GM21786 (cell line): ENCODE data around the gene CIITA.
"Not testable (repeated sequence)": the region's sequence is repeated elsewhere in the genome, so short reads cannot be mapped to it uniquely, and the experiment has no call there.

Experiments used
- ATAC-seq: cut with Tn5 transposase; IDR thresholded peaks from one replicate; pipeline ENCODE4 v1.9.1; 2021; ENCODE audit not compliant: unreplicated experiment

The CIITA gene, protein sequence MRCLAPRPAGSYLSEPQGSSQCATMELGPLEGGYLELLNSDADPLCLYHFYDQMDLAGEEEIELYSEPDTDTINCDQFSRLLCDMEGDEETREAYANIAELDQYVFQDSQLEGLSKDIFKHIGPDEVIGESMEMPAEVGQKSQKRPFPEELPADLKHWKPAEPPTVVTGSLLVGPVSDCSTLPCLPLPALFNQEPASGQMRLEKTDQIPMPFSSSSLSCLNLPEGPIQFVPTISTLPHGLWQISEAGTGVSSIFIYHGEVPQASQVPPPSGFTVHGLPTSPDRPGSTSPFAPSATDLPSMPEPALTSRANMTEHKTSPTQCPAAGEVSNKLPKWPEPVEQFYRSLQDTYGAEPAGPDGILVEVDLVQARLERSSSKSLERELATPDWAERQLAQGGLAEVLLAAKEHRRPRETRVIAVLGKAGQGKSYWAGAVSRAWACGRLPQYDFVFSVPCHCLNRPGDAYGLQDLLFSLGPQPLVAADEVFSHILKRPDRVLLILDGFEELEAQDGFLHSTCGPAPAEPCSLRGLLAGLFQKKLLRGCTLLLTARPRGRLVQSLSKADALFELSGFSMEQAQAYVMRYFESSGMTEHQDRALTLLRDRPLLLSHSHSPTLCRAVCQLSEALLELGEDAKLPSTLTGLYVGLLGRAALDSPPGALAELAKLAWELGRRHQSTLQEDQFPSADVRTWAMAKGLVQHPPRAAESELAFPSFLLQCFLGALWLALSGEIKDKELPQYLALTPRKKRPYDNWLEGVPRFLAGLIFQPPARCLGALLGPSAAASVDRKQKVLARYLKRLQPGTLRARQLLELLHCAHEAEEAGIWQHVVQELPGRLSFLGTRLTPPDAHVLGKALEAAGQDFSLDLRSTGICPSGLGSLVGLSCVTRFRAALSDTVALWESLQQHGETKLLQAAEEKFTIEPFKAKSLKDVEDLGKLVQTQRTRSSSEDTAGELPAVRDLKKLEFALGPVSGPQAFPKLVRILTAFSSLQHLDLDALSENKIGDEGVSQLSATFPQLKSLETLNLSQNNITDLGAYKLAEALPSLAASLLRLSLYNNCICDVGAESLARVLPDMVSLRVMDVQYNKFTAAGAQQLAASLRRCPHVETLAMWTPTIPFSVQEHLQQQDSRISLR

DNA sequence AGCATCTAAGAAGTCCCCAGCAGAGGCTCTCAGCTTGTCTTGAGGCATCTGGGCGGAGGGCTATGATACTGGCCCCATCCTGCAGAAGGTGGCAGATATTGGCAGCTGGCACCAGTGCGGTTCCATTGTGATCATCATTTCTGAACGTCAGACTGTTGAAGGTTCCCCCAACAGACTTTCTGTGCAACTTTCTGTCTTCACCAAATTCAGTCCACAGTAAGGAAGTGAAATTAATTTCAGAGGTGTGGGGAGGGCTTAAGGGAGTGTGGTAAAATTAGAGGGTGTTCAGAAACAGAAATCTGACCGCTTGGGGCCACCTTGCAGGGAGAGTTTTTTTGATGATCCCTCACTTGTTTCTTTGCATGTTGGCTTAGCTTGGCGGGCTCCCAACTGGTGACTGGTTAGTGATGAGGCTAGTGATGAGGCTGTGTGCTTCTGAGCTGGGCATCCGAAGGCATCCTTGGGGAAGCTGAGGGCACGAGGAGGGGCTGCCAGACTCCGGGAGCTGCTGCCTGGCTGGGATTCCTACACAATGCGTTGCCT, at the start of gene CIITA:
CIITA (plus strand) TSS at position 404 of the 543 bp plus-strand sequence; CDS start at position 533, 129 bp downstream.
- ATAC-seq, result peak; percentile 51

DNA sequence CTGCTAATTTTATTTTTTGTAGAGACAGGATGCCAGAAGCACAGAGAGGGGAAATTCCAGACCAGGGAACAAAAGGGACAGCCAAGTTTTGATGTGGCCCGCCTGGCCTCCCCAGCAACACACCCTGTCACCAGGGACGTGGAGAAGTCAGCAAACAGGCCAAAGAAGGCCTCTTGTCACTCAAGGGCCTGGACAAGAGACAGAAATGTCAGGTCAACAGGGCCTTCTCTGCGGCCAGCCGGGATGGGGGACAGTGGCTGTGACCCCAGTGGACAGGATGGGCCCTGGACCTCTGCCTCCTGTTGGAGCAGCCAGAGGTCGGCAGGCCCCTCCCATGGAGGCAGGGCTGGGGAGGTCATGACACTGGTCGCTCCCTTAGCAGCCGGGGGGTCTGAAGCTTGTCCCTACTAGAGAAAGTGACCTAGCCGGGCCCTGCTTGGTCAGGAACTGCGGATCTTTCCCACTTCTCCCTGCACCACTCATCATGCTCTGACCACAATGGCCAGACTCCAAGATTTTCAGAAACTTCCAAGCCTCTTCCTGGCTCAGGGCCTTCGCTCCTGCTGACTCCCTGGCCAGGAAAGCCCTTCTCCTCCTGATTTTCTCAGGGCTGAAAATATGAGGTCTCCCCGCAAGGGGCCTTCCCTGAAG, 49.2 kb upstream of the CIITA start:
- no peak for ATAC-seq

DNA sequence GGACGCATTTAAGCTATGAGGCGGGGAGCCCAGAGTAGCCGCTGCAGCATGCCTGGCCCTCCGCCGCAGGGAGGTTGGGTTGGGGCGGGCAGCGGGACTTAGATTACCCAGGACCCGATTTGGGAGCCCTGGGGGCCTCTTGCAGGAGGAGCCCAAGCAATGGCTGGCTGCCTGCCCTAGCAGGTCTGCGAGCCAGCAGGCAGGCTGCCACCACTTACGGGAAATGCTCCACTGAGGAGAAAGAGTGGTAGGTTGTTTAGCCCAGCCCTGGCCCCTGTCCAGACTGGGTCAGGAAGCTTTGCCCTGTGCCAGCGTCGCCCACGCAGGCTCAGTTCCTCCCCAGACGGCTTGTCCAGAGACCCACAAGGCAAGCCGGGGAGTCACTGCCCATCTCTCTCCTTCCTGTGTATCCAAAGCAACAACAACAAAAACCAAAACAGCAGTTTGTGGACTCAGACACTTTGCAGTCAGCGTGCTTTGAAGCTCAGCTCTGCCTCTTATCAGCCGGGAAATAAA, 48.1 kb upstream of the CIITA start:
- ATAC-seq, result no peak

DNA sequence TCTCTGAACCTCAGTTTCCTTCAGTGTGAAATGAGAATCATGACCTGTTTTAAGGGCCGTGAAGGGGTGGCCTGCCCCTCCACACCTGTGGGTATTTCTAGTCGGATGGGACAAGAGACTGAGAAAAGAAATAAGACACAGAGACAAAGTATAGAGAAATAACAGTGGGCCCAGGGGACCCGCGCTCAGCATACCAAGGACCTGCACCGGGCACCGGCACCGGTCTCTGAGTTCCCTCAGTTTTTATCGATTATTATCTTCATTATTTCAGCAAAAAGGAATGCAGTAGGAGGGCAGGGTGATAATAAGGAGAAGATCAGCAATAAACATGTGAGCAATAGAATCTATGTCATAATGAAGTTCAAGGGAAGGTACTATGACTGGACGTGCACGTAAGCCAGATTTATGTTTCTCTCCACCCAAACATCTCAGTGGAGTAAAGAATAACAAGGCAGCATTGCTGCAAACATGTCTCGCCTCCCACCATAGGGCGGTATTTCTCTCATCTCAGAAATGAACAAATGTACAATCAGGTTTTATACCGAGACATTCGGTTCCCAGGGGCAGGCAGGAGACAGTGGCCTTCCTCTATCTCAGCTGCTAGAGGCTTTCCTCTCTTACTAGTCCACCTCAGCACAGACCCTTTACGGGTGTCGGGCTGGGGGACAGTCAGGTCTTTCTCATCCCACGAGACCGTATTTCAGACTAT, 47.5 kb upstream of the CIITA start:
- ATAC-seq, result not testable (repeated sequence)

DNA sequence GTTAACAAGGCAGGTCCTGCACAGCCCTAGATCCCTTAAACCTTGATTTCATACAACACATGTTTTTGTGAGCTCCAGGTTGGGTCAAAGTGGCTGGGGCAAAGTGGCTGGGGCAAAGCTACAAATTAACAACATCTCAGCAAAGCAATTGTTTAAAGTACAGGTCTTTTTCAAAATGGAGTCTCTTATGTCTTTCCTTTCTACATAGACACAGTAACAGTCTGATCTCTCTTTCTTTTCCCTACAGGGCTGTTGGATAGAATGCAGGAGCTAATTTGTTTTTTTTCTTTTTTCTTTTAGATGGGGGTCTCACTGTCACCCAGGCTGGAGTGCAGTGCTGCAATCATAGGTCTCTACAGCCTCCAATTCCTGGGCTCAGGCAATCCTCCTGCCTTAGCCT, 46.8 kb upstream of the CIITA start:
- ATAC-seq, result not testable (repeated sequence)

DNA sequence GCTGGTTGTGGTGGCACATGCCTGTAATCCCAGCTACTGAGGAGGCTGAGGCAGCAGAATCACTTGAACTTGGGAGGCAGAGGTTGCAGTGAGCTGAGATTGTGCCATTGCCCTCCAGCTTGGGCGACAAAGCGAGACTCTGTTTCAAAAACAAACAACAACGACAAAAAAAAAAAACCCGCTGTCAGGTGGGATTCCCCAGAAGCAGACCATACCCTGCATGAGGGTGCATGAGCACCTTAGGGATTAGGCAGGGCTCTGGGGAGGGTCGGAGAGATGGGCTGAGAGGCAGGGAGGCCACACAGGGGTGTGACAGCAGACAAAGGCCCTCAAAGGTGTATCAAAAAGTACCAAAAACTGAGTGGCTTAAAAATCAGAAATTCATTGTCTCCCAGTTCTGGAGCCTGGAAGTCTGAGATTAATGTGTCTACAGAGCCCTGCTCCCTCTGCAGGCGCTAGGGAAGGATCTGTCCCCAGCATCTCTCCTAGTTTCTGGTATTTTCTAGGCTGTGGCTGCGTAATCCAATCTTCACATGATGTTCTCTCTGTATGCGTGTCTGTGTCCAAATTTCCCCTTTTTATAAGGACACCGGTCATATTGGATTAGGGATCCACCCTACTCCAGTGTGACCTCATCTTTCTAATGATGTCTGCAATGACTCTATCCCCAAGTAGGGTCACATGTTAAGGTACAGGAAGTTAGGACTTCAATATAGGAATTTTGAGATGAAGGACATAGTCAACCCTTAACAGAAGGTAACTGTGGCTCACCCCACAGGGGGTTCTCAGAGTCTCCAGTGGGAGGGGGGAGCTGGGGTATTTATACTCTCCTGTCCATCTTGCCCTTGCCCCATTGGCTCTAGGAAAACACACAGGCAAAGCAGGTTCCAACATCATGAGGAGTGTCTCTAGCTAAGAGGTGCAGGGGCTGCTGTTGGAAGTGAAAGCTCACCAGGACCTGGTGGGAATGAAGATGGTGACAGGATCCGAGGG, 44.8 kb upstream of the CIITA start:
- ATAC-seq, result no peak

DNA sequence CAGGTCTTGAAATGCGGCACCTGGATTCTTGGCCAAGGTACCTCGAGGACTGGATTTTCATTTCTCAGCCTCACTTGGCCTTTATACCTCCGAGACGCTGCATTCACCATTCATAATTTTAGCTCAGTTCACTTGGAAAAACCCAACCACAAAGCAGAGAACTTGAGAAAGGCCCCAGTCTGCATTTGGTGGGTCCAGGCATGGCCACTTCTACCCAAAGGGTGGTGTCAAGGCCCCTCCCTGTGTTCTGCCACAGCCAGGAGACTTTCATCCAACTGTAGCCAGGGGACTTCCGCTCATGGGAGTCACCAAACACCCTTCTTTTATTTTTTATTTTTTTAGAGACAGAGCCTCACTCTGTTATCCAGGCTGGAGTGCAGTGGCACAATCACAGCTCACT, 43.7 kb upstream of the CIITA start:
- no peak for ATAC-seq

DNA sequence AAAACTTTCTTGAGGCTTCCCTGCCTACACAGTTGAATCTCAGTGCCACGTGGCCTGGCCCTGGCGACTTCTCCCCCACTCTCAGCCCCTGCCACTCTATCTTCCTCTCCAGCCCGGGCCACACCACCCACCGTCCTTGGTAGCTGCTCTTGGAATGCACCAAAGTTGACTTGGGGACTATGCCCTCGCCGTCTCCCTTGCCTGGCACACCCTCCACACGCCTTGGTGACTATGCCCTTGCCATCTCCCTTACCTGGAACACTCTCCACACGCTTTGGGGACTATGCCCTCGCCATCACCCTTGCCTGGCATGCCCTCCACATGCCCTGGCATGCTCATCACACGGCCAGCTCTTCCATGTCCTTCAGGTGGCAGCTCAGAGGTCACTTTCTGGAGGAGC, 42.9 kb upstream of the CIITA start:
- ATAC-seq, result no peak

DNA sequence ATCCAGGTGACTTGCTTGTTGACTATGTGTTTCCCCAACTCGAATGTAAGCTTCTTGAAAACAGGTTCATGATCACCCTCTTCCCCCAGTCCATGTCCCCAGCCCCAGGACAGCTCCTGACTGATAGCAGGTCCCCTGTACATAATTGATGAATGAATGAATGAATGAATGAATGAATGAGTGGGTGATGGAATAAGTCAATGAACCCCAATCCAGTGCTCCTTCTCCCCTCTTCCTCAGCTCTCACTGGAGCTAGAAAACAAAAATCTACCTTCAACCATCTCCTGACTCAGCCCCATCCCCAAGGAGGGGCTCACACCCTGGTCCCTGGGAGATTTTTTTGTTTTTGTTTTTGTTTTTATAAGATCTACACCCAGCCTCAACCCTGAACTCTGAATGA, 42.2 kb upstream of the CIITA start:
- no peak for ATAC-seq

DNA sequence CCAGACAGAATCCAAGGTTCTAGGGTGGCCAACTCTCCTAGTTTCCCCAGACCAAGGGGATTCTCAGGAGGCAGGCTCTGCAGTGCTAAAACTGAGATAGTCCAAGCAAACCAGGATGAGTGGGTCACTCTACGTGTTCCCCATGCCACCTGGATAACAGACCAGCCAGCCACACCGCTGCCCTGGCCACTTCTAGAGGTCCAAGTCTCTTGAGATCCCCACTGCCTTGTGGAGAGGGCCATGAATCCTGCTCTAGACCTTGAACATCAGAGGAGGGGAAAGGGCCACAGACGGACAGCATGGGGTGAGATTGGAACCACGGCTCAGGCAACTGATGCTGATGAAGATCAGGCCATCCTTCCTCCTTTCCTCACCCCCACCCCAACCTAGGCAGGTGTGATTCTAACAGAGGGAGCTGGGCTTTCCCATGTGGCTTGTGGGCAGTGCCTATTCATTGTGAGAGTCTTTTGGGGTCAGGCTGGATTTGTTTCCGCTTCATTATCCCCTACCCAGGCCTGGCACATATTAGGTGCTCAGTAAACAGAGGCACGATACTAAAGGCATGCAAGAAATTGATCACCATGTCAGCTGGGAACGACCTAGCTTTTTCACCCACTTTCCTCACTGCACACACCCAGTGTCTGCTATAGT, 41.6 kb upstream of the CIITA start:
- ATAC-seq, result no peak

DNA sequence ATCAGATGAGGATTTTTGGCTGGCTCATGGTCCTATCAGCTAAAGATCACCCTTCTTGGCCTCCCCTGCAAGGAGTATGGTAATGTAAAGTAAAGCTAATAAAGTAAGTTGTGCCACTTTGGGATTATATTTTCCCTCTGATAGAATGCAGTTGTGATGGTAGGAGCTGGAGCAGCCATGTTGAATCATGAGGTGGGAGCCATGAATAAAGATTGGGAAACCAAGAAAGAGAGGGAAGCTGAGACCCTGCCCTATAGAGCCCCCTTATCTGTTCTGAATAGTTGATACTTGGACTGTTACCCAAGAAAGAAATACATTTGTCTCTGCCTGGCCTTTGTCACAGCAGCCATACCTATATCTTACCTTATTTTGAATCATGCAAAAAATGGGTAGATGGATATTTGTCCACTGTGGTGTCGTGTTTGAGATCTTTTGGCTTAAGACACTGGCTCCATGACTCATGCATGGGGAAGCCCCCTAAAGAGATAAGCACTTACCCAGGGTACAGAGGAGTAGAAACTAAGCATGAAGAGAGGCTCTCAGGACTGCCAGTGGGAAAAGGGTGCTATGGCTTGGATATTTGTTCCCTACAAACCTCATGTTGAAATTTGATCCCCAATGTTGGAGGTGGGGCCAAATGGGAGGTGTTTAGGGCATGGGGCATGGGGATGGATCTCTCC, 40.7 kb upstream of the CIITA start:
- no peak for ATAC-seq

DNA sequence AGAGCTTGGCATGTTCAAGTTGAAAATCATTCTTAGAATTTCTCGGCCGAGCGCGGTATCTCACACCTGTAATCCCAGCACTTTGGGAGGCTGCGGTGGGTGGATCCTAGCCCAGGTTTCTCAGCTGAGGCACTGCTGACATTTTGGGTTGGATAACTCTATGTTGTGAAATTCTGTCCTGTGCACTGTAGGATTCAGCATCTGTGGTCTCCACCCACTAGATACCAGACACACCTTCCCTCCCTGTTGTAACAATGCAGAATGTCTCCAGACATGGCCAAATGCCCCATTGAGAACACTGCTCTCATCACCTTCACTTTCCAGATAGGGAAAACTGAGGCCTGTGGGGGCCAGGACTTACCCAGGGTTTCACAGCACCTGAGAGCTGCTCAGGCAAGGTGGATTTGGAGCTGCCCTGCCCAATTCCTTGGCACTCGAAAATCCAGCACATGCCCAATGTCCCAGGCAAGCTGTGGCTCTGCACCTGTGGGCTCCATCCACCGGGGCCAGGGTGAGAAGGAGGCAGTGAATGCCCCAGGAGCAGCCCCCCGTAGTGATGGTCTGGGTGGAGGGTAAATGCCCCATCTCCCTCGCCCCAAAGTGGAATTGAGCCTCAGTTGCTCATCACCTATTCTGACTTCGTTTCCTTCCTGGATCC, 38.3 kb upstream of the CIITA start:
- ATAC-seq, result no peak

DNA sequence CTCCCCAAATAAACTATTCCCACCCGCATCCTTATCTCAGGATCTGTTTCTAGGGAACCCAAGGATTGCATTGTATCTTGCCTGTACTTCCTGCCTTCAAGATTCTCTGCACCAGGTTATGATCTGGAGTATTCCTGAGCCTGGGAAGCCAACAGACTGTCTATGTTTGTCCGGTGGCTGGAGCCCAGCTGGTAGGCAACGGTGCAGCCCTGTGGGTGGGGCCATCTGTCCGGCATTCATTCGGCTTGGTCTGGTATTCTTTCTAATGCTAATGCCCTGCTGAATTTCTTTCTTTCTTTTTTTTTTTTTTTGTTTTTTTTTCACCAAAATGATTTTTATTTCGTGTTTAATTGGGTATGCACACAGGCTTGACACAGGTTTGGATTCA, 37.7 kb upstream of the CIITA start:
- ATAC-seq, result no peak

DNA sequence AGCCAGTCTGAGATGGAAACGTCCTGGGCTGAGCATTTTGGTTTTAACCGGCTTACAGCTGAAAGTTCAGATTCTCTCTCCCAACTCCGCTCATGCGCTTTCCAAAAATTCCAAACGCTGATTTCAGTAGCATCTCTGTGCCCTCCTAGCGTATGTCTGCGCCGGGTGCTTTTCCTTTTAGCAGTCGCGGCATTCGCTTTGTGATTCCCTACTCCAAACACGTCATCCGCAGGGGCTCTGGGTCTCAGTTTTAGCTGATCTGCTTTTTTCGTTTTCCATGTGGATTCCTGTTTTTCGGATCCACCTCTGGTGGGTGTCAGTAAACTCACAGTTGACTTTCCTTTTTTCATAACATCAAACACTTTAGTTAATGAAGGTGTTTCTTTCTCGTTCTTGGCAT, 36.3 kb upstream of the CIITA start:
- ATAC-seq, result no peak

DNA sequence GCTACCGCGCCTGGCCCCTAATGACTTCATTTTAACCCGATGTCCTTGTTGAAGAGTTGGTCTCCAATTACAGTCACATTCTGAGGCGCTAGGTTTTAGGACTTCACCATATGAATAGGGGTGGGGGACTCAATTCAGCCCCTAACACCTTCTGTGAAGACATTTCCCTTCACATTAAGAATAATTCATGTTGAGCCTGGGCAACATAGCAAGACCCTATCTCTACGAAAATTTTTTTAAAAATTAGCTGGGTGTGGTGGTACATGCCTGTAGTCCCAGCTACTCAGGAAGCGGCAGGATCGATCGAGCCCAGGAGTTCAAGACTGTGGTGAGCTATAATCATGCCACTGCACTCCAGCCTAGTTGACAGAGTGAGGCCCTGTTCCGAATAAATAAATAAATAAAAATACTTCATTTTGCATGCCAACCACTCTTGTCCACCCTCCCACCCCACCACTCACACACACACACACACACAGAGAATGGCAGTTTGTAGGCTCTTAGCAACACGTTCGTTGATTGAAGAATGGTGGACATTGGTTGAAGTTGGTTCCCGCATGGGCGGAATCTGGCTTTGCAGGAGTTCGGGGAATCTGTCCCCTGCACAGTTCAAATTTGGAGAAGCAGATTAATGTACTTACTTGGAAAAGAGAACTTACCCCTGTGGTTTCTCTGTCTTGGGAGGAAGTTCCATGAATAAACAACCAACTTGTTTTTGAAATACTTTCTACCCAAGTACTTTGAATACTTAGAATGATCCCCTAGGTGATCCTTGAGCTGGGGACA, 30.6 kb upstream of the CIITA start:
- no peak for ATAC-seq

DNA sequence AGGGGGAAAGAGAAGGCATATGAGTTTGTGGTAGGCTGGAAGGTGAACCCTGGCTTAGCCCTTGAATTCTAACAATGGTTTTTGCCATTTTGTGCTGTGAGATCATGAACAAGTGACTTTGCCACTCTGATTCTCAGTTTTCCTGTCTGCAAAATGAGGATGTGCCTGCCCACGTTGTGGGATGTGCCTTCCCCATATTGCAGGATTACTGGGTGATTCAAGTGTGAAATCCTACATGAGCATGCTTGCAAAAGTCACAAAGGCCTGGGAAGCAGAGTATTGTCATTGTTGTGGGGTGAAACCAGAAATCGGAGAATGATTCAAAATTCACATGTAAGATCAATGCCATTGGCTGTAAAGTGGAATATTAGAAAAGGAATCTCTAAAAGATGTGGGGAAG, 29.8 kb upstream of the CIITA start:
- no peak for ATAC-seq
